ENCODE results near the gene TMEM17.

DNA sequence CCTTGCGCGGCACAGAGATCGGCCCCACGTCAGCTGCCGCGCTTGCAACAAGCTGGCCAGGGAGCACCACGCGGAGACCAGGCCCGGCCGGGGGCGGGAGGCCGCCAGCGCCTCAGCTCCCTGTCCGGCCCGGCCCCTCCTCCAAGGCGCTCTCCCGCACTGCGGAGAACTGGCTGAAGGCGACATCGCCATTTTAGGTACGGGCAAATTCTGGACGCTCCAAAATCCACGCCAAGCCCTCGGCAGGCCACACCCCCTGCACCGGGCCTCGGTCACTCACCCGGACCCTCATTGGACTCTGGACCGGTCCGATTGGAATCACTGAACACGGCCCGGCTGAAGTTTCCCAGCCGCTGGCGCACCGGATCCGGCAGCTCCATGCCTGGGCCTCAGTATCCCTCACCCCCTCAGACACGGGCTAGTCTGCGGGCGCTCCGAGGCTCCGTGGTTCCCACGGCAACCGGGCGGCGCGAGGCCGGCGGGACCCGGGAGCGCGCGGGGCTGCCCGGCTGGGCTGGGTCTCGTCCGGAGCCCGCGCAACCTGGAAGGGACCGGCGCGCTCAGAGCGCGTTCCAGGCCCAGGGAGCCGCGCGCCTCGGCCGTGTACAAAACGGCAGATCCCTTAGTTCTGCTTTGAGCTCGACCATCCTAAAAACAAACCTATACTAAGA is at the start of gene TMEM17:
- TF ChIP-seq, protein P1, sequence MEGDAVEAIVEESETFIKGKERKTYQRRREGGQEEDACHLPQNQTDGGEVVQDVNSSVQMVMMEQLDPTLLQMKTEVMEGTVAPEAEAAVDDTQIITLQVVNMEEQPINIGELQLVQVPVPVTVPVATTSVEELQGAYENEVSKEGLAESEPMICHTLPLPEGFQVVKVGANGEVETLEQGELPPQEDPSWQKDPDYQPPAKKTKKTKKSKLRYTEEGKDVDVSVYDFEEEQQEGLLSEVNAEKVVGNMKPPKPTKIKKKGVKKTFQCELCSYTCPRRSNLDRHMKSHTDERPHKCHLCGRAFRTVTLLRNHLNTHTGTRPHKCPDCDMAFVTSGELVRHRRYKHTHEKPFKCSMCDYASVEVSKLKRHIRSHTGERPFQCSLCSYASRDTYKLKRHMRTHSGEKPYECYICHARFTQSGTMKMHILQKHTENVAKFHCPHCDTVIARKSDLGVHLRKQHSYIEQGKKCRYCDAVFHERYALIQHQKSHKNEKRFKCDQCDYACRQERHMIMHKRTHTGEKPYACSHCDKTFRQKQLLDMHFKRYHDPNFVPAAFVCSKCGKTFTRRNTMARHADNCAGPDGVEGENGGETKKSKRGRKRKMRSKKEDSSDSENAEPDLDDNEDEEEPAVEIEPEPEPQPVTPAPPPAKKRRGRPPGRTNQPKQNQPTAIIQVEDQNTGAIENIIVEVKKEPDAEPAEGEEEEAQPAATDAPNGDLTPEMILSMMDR (IDR thresholded peaks at IDR 0.05) = peak in 1 of 6 experiments; percentile 7
- peak in 2 of 4 donors; percentile 15 to 46 for TF ChIP-seq POLR2A (IDR thresholded peaks at IDR 0.05)

All from esophagus squamous epithelium (tissue), 4 donors.